WERI-Rb-1 (cell line): Measurements from ENCODE around the gene SH2D5.

Source experiments
- DNase-seq: peaks from one replicate; pipeline ENCODE4 v3.0.0-alpha.2; 2020
- H3K27ac ChIP-seq: fragments of 250-450 bp; sonication (Bioruptor Pico); 2 replicates; pipeline ENCODE4 v1.5.1; 2020; ENCODE audit warnings: mild to moderate bottlenecking, moderate library complexity
- H3K27me3 ChIP-seq: fragments of 250-450 bp; sonication (Bioruptor Pico); 2 replicates; pipeline ENCODE4 v1.5.1; 2021; ENCODE audit warnings: mild to moderate bottlenecking, low read depth, moderate library complexity; ENCODE audit not compliant: insufficient read depth, severe bottlenecking
- H3K36me3 ChIP-seq: fragments of 250-450 bp; sonication (Bioruptor Pico); 2 replicates; pipeline ENCODE4 v1.5.1; 2020; ENCODE audit warnings: mild to moderate bottlenecking, moderate library complexity
- H3K4me3 ChIP-seq: 2 replicates; pipeline ENCODE4 v1.5.1; 2011; ENCODE audit warnings: low read depth, mild to moderate bottlenecking, control low read depth, low read length
- H3K9me3 ChIP-seq: fragments of 250-450 bp; sonication (Bioruptor Pico); 2 replicates; pipeline ENCODE4 v1.5.1; 2021; ENCODE audit warnings: mild to moderate bottlenecking, moderate library complexity; ENCODE audit not compliant: severe bottlenecking
- CTCF ChIP-seq: IDR thresholded peaks from 2 replicates; pipeline ENCODE4 v1.5.1; 2011; ENCODE audit warnings: low read depth, mild to moderate bottlenecking, control low read depth, inconsistent platforms, low read length

SH2D5 gene

GRCh38 chr1:20689645-20690056 lies 42.9 kb downstream of the SH2D5 start:
- TF ChIP-seq CTCF, result no peak
- no peaks in the 10 kb centered on the region for H3K9me3 ChIP-seq
- no peak overlapping the region for H3K27ac ChIP-seq
- H3K36me3 ChIP-seq, result no peaks in the 10 kb centered on the region
- H3K27me3 ChIP-seq, result no peaks in the 10 kb centered on the region
- H3K4me3 ChIP-seq, result no peak overlapping the region
- no peak for DNase-seq

- Histone ChIP-seq H3K4me3 (no peak overlapping the region), H3K27ac (no peak overlapping the region), H3K9me3 (no peaks in the 10 kb centered on the region), H3K36me3 (no peaks in the 10 kb centered on the region), H3K27me3 (no peaks in the 10 kb centered on the region)
- TF ChIP-seq CTCF, result no peak
- no peak for DNase-seq
Measured at GRCh38 chr1:20686883-20687725, 45.4 kb downstream of the SH2D5 start.

- Histone ChIP-seq H3K27me3 (no peaks in the 10 kb centered on the region), H3K4me3 (no peak overlapping the region), H3K36me3 (no peaks in the 10 kb centered on the region), H3K27ac (no peak overlapping the region), H3K9me3 (no peaks in the 10 kb centered on the region)
- DNase-seq, result no peak
- TF ChIP-seq CTCF, result no peak
Measured at GRCh38 chr1:20685741-20686140, 46.8 kb downstream of the SH2D5 start.

- Histone ChIP-seq H3K36me3 (no peaks in the 10 kb centered on the region), H3K9me3 (no peaks in the 10 kb centered on the region), H3K4me3 (no peak overlapping the region), H3K27ac (no peak overlapping the region), H3K27me3 (no peaks in the 10 kb centered on the region)
- no peak for TF ChIP-seq CTCF
- DNase-seq, result no peak
Measured at GRCh38 chr1:20685099-20685662, 47.3 kb downstream of the SH2D5 start.

- H3K4me3 ChIP-seq, result no peak overlapping the region
- H3K36me3 ChIP-seq, result no peaks in the 10 kb centered on the region
- no peak overlapping the region for H3K27ac ChIP-seq
- no peak for TF ChIP-seq CTCF
- no peak for DNase-seq
- no peaks in the 10 kb centered on the region for H3K9me3 ChIP-seq
- H3K27me3 ChIP-seq, result no peaks in the 10 kb centered on the region
Measured at GRCh38 chr1:20684651-20685050, 47.9 kb downstream of the SH2D5 start.
